ENCODE measurements around the gene NXPE3.

GRCh38 chr3:101867511-101867910 lies 88.5 kb downstream of the NXPE3 start:
- TF ChIP-seq, protein P1, sequence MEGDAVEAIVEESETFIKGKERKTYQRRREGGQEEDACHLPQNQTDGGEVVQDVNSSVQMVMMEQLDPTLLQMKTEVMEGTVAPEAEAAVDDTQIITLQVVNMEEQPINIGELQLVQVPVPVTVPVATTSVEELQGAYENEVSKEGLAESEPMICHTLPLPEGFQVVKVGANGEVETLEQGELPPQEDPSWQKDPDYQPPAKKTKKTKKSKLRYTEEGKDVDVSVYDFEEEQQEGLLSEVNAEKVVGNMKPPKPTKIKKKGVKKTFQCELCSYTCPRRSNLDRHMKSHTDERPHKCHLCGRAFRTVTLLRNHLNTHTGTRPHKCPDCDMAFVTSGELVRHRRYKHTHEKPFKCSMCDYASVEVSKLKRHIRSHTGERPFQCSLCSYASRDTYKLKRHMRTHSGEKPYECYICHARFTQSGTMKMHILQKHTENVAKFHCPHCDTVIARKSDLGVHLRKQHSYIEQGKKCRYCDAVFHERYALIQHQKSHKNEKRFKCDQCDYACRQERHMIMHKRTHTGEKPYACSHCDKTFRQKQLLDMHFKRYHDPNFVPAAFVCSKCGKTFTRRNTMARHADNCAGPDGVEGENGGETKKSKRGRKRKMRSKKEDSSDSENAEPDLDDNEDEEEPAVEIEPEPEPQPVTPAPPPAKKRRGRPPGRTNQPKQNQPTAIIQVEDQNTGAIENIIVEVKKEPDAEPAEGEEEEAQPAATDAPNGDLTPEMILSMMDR (IDR thresholded peaks at IDR 0.05), result no peak
- no peak for TF ChIP-seq POLR2A (IDR thresholded peaks at IDR 0.05)

Data from testis (tissue), 2 donors.